Measurements from ENCODE around the gene TYMS.

TYMS gene

GRCh38 chr18:615773-616172, 41.7 kb upstream of the TYMS start:
- no peak for TF ChIP-seq CTCF (IDR thresholded peaks at IDR 0.05; ENCODE audit: insufficient read depth, low read depth, low read length, missing control alignments)
- no peak overlapping the region for H3K4me3 ChIP-seq (ENCODE audit: low read depth, low read length)
- no peak for DNase-seq (ENCODE audit: low read depth)

- no peak overlapping the region for H3K4me3 ChIP-seq (ENCODE audit: low read depth, low read length)
- peak; percentile 53 for TF ChIP-seq CTCF (IDR thresholded peaks at IDR 0.05; ENCODE audit: insufficient read depth, low read depth, low read length, missing control alignments)
- peak; percentile 40 for DNase-seq (ENCODE audit: low read depth)
These were observed 41.0 kb upstream of the TYMS start for GRCh38 chr18:616380-616995.

- DNase-seq (ENCODE audit: low read depth), result no peak
- no peak for TF ChIP-seq CTCF (IDR thresholded peaks at IDR 0.05; ENCODE audit: insufficient read depth, low read depth, low read length, missing control alignments)
These were observed 39.4 kb upstream of the TYMS start for GRCh38 chr18:617970-618504.

GRCh38 chr18:618618-619017, 38.8 kb upstream of the TYMS start:
- no peak for DNase-seq (ENCODE audit: low read depth)

More at GRCh38 chr18:617970-618504, 39.4 kb upstream of the TYMS start:
- no peak overlapping the region for H3K4me3 ChIP-seq (ENCODE audit: low read depth, low read length)

GRCh38 chr18:621291-622043, 36.0 kb upstream of the TYMS start:
- DNase-seq (ENCODE audit: low read depth), result no peak
- no peak for TF ChIP-seq CTCF (IDR thresholded peaks at IDR 0.05; ENCODE audit: insufficient read depth, low read depth, low read length, missing control alignments)
- H3K4me3 ChIP-seq (ENCODE audit: low read depth, low read length), result no peak overlapping the region

More at GRCh38 chr18:618618-619017, 38.8 kb upstream of the TYMS start:
- TF ChIP-seq CTCF (IDR thresholded peaks at IDR 0.05; ENCODE audit: insufficient read depth, low read depth, low read length, missing control alignments), result no peak
- H3K4me3 ChIP-seq (ENCODE audit: low read depth, low read length), result no peak overlapping the region

GRCh38 chr18:622289-622688, 35.2 kb upstream of the TYMS start:
- no peak overlapping the region for H3K4me3 ChIP-seq (ENCODE audit: low read depth, low read length)
- TF ChIP-seq CTCF (IDR thresholded peaks at IDR 0.05; ENCODE audit: insufficient read depth, low read depth, low read length, missing control alignments), result no peak
- no peak for DNase-seq (ENCODE audit: low read depth)

Data from GM12865 (cell line).